ES-I3 (cell line): ENCODE results near the gene NDUFC1.
A peak's percentile ranks its signal among the peaks of the same experiment; 100 is the strongest.
"Not testable (repeated sequence)": the region's sequence is repeated elsewhere in the genome, so short reads cannot be mapped to it uniquely, and the experiment has no call there.

Source experiments
- H3K36me3 ChIP-seq: 2 replicates; pipeline ENCODE4 v1.6.1; 2013; ENCODE audit warnings: mild to moderate bottlenecking, low read length, control low read depth, moderate library complexity; ENCODE audit not compliant: insufficient read depth
- H3K4me1 ChIP-seq: 2 replicates; pipeline ENCODE4 v1.6.1; 2013; ENCODE audit warnings: mild to moderate bottlenecking, control low read depth, low read length; ENCODE audit not compliant: insufficient read depth
- H3K9ac ChIP-seq: 2 replicates; pipeline ENCODE4 v1.6.1; 2013; ENCODE audit warnings: low read depth, mild to moderate bottlenecking, low read length, moderate library complexity
- H3K9me3 ChIP-seq: 2 replicates; pipeline ENCODE4 v1.6.1; 2013; ENCODE audit warnings: mild to moderate bottlenecking, low read length, moderate library complexity; ENCODE audit not compliant: control insufficient read depth, insufficient read depth

NDUFC1 gene

GRCh38 chr4:139301821-139302611, at the start of gene NDUFC1:
Gene NDUFC1, minus strand, starts transcription at chr4:139302477. Its CDS starts 6,679 bp downstream, at chr4:139295798.
- H3K9ac ChIP-seq = peak within 1 kb of the TSS; percentile 93
- H3K4me1 ChIP-seq = peaks cover 12% of the 10 kb centered on the region; the same call in 1 of the 2 replicates
- peaks cover 5% of the 10 kb centered on the region for H3K9me3 ChIP-seq
- peaks cover 7% of the 10 kb centered on the region for H3K36me3 ChIP-seq

GRCh38 chr4:139337612-139338011, 35.3 kb upstream of the NDUFC1 start:
- H3K9ac ChIP-seq = no peak overlapping the region
- H3K4me1 ChIP-seq = no peaks in the 10 kb centered on the region
- H3K36me3 ChIP-seq = no peaks in the 10 kb centered on the region; the same call in none of the 2 replicates
- no peaks in the 10 kb centered on the region for H3K9me3 ChIP-seq

DNA sequence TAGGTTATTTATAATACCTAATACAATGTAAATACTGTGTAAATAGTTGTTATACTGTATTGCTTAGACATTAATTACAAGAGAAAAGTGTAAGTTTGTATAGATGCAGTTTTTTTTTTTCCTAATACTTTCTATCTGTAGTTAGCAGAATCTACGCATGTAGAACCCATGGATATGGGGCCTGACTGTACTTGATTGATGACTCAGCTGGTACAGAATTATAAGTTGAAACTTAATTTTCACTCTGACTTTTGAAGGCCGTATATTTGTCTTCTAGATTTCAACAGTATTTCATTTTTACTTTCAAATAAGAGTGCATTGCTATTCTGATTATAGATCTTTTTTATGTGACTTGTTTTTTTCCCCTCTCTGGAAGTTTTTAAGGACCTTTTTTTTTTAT, 30.8 kb upstream of the NDUFC1 start:
- Histone ChIP-seq H3K36me3 (no peaks in the 10 kb centered on the region), H3K9ac (no peak overlapping the region), H3K4me1 (peaks cover 4% of the 10 kb centered on the region; the same call in 1 of the 2 replicates)

DNA sequence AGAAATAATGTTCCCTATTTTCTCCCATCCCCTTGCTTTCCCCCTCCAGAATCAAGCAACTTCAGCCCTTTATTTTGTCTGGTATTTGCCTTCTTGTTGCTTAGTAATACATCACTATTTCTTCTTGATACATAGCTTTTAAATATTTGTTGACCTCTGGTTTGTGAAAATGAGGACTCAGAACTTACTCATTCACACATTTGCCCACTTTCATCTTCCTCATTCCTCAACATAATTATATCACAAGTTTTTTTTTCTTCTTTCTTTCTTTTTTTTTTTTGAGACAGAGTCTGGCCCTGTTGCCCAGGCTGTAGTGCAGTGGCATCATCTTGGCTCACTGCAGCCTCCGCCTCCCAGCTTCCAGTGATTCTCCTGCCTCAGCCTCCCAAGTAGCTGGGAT, 28.9 kb upstream of the NDUFC1 start:
- no peak overlapping the region for H3K9ac ChIP-seq
- peaks cover 4% of the 10 kb centered on the region; the same call in 1 of the 2 replicates for H3K4me1 ChIP-seq
- no peaks in the 10 kb centered on the region for H3K9me3 ChIP-seq
- H3K36me3 ChIP-seq = no peaks in the 10 kb centered on the region

More for the DNA sequence above, 30.8 kb upstream of the NDUFC1 start:
- H3K9me3 ChIP-seq = no peaks in the 10 kb centered on the region

- Histone ChIP-seq H3K9ac (no peak overlapping the region), H3K4me1 (peaks cover 4% of the 10 kb centered on the region; the same call in 1 of the 2 replicates), H3K36me3 (no peaks in the 10 kb centered on the region), H3K9me3 (no peaks in the 10 kb centered on the region)
Observed at GRCh38 chr4:139330283-139330682, 28.0 kb upstream of the NDUFC1 start.

DNA sequence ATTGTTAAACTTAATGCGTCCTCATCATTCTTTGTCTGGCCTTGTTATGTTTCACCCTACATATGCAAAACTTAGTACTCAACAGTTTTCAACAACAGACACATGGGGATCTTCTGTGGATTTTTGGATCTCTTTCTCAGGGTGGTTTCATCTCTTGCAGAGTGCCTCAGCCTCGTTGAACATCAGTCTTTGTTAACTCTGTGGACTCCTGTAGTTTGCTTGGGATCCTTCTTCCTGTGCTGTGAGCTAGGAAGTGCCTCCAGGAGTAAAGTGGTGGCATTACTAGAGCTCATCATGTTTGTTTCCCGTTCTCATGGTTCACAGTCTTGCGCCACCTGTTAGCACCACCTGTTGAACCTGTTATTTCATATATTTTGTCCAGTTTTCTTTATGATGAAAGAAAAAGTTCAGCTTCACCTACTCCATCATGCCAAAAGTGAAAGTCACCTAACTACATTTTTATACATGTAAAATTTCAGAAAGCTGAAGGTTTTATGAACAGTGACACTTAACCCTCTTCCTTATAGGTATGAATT, 27.5 kb upstream of the NDUFC1 start:
- no peak overlapping the region for H3K9ac ChIP-seq
- peaks cover 9% of the 10 kb centered on the region for H3K4me1 ChIP-seq
- H3K36me3 ChIP-seq = no peaks in the 10 kb centered on the region
- H3K9me3 ChIP-seq = no peaks in the 10 kb centered on the region

- Histone ChIP-seq H3K4me1 (peaks cover 22% of the 10 kb centered on the region), H3K9ac (no peak overlapping the region), H3K9me3 (no peaks in the 10 kb centered on the region), H3K36me3 (no peaks in the 10 kb centered on the region)
Observed at GRCh38 chr4:139324620-139325019, 22.3 kb upstream of the NDUFC1 start.

DNA sequence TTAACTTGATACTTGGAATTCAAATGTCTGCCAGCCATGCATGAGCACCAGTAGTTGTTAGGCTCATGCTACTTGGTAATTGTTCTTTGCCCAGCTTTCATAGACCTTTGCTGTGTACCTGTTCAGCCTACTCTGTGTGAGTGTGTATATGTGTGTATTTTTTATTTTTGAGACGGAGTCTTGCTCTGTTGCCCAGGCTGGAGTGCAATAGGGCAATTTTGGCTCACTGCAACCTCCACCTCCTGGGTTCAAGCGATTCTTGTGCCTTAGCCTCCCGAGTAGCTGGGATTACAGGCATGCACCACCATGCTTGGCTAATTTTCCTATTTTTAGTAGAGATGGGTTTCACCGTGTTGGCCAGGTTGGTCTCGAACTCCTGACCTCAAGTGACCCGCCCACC, 20.3 kb upstream of the NDUFC1 start:
- not testable (repeated sequence) for H3K9me3 ChIP-seq, H3K36me3 ChIP-seq, H3K9ac ChIP-seq
- H3K4me1 ChIP-seq = peaks cover 18% of the 10 kb centered on the region; the same call in 1 of the 2 replicates

GRCh38 chr4:139322070-139322469, 19.8 kb upstream of the NDUFC1 start:
- H3K36me3 ChIP-seq, H3K9me3 ChIP-seq, H3K9ac ChIP-seq: not testable (repeated sequence)
- H3K4me1 ChIP-seq = peaks cover 18% of the 10 kb centered on the region; the same call in 1 of the 2 replicates

DNA sequence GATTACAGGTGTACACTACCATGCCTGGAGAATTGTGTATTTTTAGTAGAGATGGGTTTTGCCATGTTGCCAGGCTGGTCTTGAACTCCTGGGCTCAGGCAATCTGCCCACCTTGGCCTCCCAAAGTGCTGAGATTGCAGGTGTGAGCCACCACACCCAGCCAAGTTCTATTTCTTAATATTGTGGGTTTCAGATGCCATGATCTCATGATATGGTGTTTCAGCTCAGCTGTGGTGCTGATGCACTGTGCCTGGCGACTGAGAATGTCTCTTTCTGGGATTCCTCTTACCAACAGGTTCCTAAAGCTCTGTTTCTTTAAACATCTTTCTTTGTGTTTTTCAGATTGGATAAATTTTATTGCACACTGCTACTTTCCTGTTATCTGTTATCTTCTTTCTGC, 17.3 kb upstream of the NDUFC1 start:
- Histone ChIP-seq H3K36me3 (no peaks in the 10 kb centered on the region), H3K9ac (no peak overlapping the region), H3K9me3 (no peaks in the 10 kb centered on the region), H3K4me1 (peaks cover 17% of the 10 kb centered on the region)

DNA sequence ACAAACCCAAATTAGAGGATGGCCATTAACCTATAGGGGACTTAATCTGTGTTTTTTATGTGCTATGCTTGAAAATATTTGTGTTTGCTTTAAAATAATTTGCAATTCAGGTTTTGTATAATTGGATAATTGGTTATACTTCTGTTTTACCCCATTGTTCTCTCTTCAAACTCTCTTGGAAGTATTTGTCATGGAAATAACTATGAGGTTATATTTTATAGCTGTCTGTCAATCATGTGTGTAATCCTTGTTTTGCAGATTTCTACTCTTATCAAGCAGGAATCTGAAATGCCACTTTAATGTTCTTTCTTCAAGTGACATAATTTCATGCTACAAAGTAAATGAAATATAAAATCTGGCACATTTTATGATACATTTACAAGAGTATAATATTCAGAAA, 15.4 kb upstream of the NDUFC1 start:
- H3K4me1 ChIP-seq = peaks cover 13% of the 10 kb centered on the region
- H3K9me3 ChIP-seq = no peaks in the 10 kb centered on the region
- H3K36me3 ChIP-seq = no peaks in the 10 kb centered on the region
- no peak overlapping the region for H3K9ac ChIP-seq

GRCh38 chr4:139316733-139317132, 14.5 kb upstream of the NDUFC1 start:
- H3K36me3 ChIP-seq = no peaks in the 10 kb centered on the region
- H3K4me1 ChIP-seq = peaks cover 13% of the 10 kb centered on the region
- no peaks in the 10 kb centered on the region for H3K9me3 ChIP-seq
- no peak overlapping the region for H3K9ac ChIP-seq

GRCh38 chr4:139315221-139315675, 13.0 kb upstream of the NDUFC1 start:
- Histone ChIP-seq H3K4me1 (peaks cover 17% of the 10 kb centered on the region), H3K36me3 (no peaks in the 10 kb centered on the region), H3K9me3 (no peaks in the 10 kb centered on the region), H3K9ac (no peak overlapping the region)

DNA sequence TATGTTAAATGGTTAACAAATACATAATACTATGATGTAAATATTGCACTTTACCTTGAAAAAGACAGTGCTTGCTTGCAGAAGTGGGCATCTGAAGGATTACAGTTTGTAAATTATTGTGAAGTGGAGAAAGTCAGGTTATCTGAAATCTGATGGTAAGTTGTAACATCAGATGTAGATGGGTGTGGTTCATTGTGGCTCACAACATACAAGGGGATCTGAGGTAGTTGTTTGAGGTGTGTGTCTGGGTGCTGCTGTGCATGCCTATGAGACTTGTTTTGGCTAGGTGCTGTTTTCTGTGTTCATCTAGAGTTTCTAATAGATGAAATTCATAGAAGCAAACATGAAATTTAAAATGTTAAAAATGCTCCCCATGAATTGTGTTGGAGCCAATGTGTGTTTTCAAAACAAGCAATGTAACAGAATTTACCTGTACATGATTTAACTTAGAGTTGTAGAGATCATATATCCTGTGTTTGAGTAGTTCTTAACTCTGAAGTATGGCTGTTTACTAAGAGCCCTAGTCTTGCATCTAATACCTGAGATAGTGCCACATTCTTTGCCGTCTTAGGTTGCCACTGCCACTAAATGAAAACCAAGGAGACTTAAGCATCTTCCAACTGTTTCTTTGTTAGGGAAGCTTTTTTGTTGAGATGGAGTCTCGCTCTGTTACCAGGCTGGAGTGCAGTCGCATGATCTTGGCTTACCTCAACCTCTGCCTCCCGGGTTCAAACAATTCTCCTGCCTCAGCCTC, 11.9 kb upstream of the NDUFC1 start:
- H3K4me1 ChIP-seq = peaks cover 17% of the 10 kb centered on the region
- no peaks in the 10 kb centered on the region for H3K9me3 ChIP-seq
- no peaks in the 10 kb centered on the region for H3K36me3 ChIP-seq
- H3K9ac ChIP-seq = no peak overlapping the region; the same call in 1 of the 2 replicates
